Testis (tissue), 5 donors: ENCODE data around the gene JRKL. TPM values are rescaled to one million over a fixed set of nuclear protein-coding genes. Genes with fewer than 3 reads are reported as not detected.

ENCODE experiments used
- DNase-seq: peaks from one replicate; pipeline ENCODE4 v3.0.0-alpha.2; 2019
- H3K27ac ChIP-seq, 2 donors: fragments of 200-600 bp; sonication (generic); one replicate each; pipeline ENCODE4 v1.5.1; 2019
- H3K27me3 ChIP-seq: fragments of 200-600 bp; sonication (generic); one replicate; pipeline ENCODE4 v1.5.1; 2019
- H3K36me3 ChIP-seq: fragments of 200-600 bp; sonication (generic); one replicate; pipeline ENCODE4 v1.5.1; 2017; ENCODE audit warnings: low read depth; ENCODE audit errors: missing control alignments
- H3K4me1 ChIP-seq: fragments of 200-600 bp; sonication (generic); one replicate; pipeline ENCODE4 v1.5.1; 2019
- H3K4me3 ChIP-seq, 2 donors: fragments of 200-600 bp; sonication (generic); one replicate each; pipeline ENCODE4 v1.5.1; 2017 to 2019
- H3K9me3 ChIP-seq: fragments of 200-600 bp; sonication (generic); one replicate; pipeline ENCODE4 v1.5.1; 2017
- CTCF ChIP-seq, 3 experiments: fragments of 450-650 bp in 2 of 3; fragments of 200-600 bp in 1 of 3; sonication (generic) in 1 of 3; IDR thresholded peaks; one replicate each; pipeline ENCODE4 v1.5.1; 2016 to 2019; ENCODE audit warnings: antibody characterized with exemption in 3 of 3, mild to moderate bottlenecking in 2 of 3, moderate library complexity in 1 of 3
- POLR2A ChIP-seq: fragments of 450-650 bp; IDR thresholded peaks from one replicate; pipeline ENCODE4 v1.6.1; 2017; ENCODE audit warnings: antibody characterized with exemption, mild to moderate bottlenecking, moderate library complexity
- WGBS, 2 donors: methylation state at CpG; one replicate each; pipeline ENCODE4 v1.1.5; 2018; 5-methylcytosine and 5-hydroxymethylcytosine counted together
- intact Hi-C: fragments of 100-400 bp; cut with DNase I; formaldehyde crosslinking; loops from one replicate; pipeline ENCODE4 v1.15.1; 2023; ENCODE audit warnings: low total_unique reads
- long read RNA-seq, 2 donors: transcript quantifications; one replicate each; lab custom pipeline, GENCODE V29; 2026
- polyA plus RNA-seq: library from polyadenylated mRNA; stranded (reverse); fragments of 350-450 nt; fragmentation: Illumina TruSeq; extraction: RNeasy Lipid Tissue Mini Kit (QIAGEN cat#74804); gene quantifications from one replicate; pipeline ENCODE4 v1.2.3, GENCODE V29; 2014; ENCODE audit warnings: low read depth, low replicate concordance; ENCODE audit not compliant: insufficient read depth
- total RNA-seq, 2 donors: library from RNA; depleted of rRNA; stranded (reverse); fragments of >200 nt; gene quantifications; one replicate each; pipeline ENCODE4 v1.2.3, GENCODE V29; 2016

Gene JRKL
- 1 to 10 TPM; 6.9 to 9.1 TPM for total RNA-seq
- 9.7 TPM for polyA plus RNA-seq
- long read RNA-seq, donor 1, transcript JRKL-201 (2 exons, 2,855 nt), result major isoform, 5 of 5 reads
- long read RNA-seq, donor 1, partial matches to known transcripts, result 0 of 5 reads
- long read RNA-seq, donor 1, other reads (novel, unspliced or antisense), result 0 of 5 reads
- long read RNA-seq, donor 2, result 0 reads

- 0% methylated on average over 16 to 38 of the region's 53 CpGs for WGBS, 2 donors
- TF ChIP-seq POLR2A (peak; percentile 68), CTCF (IDR thresholded peaks at IDR 0.05) (peak in 2 of 3 experiments; percentile 19 to 20)
- peaks cover 10% of the 10 kb centered on the region for H3K4me1 ChIP-seq
- peak; percentile 97 for DNase-seq
- H3K27me3 ChIP-seq, result no peaks in the 10 kb centered on the region
- H3K4me3 ChIP-seq, result peak within 1 kb of the TSS; percentile 90 to 92
- no peaks in the 10 kb centered on the region for H3K9me3 ChIP-seq
- H3K36me3 ChIP-seq, result no peaks in the 10 kb centered on the region
- H3K27ac ChIP-seq, result peak within 1 kb of the TSS; percentile 83 to 84
- intact Hi-C loops, result no loop called here
Measured at GRCh38 chr11:96389720-96390487, at the start of gene JRKL, which contains the start of gene CCDC82. Gene JRKL, plus strand, starts transcription at chr11:96390013. Its CDS starts 637 bp downstream, at chr11:96390650. Gene CCDC82, minus strand, starts transcription at chr11:96389912. Its CDS starts 5,165 bp downstream, at chr11:96384747.

- Histone ChIP-seq H3K27ac (peak overlapping the region; percentile 84 to 86), H3K4me1 (peaks cover 38% of the 10 kb centered on the region), H3K9me3 (no peaks in the 10 kb centered on the region), H3K27me3 (no peaks in the 10 kb centered on the region), H3K36me3 (no peaks in the 10 kb centered on the region), H3K4me3 (no peak overlapping the region)
- TF ChIP-seq POLR2A, result no peak
- no peak for TF ChIP-seq CTCF (IDR thresholded peaks at IDR 0.05)
- 64 to 66% methylated on average over 4 of the region's 4 CpGs for WGBS, 2 donors
- DNase-seq, result no peak
- intact Hi-C loops, result loop anchor here (10.0 kb wide), 1 partner anchor 286 kb away; no protein-coding TSS in a partner anchor
Measured at GRCh38 chr11:96340555-96340885, 49.3 kb upstream of the JRKL start.

- H3K9me3 ChIP-seq, result no peaks in the 10 kb centered on the region
- H3K36me3 ChIP-seq, result no peaks in the 10 kb centered on the region
- TF ChIP-seq CTCF (IDR thresholded peaks at IDR 0.05) (peak; percentile 10 to 32 (median 28)), POLR2A (no peak)
- 22 to 30% methylated on average over 7 to 26 of the region's 26 CpGs for WGBS, 2 donors
- intact Hi-C loops, result loop anchor here (10.0 kb wide), 1 partner anchor 287 kb away; no protein-coding TSS in a partner anchor
- peak overlapping the region; percentile 79 to 86 for H3K27ac ChIP-seq
- H3K4me1 ChIP-seq, result peaks cover 38% of the 10 kb centered on the region
- no peak for DNase-seq
- no peaks in the 10 kb centered on the region for H3K27me3 ChIP-seq
- peak overlapping the region; percentile 69 for H3K4me3 ChIP-seq
Measured at GRCh38 chr11:96341211-96342013, 48.4 kb upstream of the JRKL start.

GRCh38 chr11:96342014-96342960 is 47.5 kb upstream of the JRKL start:
- Histone ChIP-seq H3K27me3 (no peaks in the 10 kb centered on the region), H3K36me3 (no peaks in the 10 kb centered on the region), H3K27ac (peak overlapping the region; percentile 79 to 86), H3K4me1 (peaks cover 38% of the 10 kb centered on the region), H3K9me3 (no peaks in the 10 kb centered on the region), H3K4me3 (peak overlapping the region; percentile 69)
- intact Hi-C loops, result loop anchor here (10.0 kb wide), 1 partner anchor 287 kb away; no protein-coding TSS in a partner anchor
- TF ChIP-seq POLR2A, result no peak
- TF ChIP-seq CTCF (IDR thresholded peaks at IDR 0.05), result no peak
- no peak for DNase-seq
- WGBS, 2 donors, result 0% methylated on average over 13 of the region's 13 CpGs
